SW480 (cell line): ENCODE results near the gene R3HDM4.
"Not testable (repeated sequence)": the region's sequence is repeated elsewhere in the genome, so short reads cannot be mapped to it uniquely, and the experiment has no call there.

Source experiments
- DNase-seq: peaks from one replicate; pipeline ENCODE4 v3.0.0-alpha.2; 2016; ENCODE audit warnings: low spot score

R3HDM4 gene

DNA sequence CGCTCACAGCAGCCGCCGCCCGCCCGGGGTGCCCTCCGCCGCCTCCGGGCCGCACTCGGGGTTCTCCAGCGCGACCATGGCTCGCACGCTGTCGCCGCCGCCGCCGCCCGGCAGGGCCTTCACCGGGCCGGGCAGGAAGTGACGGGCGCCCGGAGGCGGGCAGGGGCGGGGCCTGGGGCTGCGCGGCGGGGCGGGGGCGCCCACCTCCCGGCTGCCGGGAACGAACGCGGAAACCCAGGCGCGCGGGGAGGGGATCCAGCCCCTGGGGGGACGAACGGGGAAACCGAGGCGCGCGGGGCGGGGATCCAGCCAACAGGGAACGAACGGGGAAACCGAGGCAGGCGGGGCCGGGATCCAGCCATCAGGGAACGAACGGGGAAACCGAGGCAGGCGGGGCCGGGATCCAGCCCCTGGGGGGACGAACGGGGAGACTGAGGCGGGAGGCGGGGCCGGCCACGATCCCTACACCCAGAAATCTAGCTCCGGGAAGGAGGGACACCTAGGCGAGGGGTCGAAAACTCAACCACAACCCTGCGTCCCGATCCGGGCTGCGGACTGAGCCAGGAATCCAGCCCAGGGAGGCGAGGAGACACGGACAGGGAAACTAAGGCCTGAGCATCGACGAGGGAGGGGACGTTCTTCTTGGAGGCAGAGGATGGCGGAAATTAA, at the start of gene R3HDM4:
R3HDM4 (minus strand) TSS at position 140 of the 669 bp plus-strand sequence; CDS start at position 78, 62 bp downstream.
- DNase-seq = peak; percentile 42

DNA sequence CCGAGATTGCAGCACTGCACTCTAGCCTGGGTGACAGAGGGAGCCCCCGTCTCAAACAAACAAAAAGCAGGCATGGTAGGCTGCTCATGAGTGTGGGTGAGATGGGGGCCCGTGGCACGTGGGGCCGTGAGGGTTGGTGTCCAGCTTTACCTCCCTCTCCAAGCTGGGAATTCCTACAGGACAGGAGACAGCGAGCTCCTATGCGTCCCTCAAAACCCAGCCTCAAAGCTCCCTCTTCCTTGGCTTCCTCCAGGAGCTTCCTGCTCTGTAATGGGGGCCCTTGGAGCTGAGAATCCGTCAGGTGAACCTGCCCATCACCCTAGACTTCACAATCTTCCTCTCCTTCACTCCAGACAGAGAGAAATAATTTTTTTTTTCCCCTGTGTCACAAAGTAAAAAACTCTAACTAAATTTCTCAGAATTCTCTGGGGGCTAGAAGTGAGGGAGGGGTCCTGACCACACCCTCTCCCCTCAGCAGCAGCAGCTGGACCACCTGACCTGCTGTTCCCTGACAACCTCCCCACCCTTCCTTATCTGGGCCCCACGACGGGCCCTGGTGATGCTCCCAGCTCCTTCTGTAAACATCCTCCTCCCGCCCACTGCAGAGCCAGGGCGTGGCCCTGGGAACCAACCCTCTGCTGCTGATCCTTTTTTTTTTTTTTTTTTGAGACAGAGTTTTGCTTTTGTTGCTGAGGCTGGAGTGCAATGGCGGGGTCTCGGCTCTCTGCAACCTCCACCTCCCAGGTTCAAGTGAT, 49.0 kb upstream of the R3HDM4 start:
- no peak for DNase-seq

DNA sequence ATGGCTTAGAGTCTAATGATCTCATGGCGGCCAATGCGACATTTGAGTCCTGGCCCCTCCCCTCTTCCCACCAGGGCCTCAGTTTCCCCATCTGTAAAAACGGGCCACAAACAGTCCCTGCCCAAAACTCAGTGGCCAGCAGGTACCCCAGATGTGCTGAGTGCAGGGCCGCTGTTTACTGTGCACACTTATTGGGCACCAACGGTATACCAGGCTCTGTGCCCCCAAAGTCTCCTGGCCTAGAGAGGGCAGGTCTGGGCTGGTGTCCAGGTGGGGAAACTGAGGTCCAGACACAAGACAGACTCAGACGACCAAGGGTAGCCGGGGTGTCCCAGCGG, 47.6 kb upstream of the R3HDM4 start:
- DNase-seq = no peak

DNA sequence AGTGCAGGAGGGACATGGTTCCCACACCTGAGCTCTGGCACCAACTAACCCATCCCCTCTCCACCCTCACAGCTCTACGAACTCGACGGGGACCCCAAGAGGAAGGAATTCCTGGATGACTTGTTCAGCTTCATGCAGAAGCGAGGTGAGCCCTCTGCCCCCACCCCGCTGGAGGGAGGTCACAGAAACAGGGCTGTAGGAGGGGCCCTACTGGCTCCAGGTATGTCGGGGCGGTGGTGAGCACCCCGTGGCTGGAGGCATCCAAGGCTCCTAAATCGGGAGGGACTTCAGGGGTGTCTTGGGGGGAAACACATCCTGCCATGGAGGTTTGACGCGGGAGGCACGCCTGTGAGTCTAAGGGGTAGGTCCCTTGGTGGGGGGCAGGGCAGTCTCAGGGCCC, 47.0 kb upstream of the R3HDM4 start:
- DNase-seq = no peak

DNA sequence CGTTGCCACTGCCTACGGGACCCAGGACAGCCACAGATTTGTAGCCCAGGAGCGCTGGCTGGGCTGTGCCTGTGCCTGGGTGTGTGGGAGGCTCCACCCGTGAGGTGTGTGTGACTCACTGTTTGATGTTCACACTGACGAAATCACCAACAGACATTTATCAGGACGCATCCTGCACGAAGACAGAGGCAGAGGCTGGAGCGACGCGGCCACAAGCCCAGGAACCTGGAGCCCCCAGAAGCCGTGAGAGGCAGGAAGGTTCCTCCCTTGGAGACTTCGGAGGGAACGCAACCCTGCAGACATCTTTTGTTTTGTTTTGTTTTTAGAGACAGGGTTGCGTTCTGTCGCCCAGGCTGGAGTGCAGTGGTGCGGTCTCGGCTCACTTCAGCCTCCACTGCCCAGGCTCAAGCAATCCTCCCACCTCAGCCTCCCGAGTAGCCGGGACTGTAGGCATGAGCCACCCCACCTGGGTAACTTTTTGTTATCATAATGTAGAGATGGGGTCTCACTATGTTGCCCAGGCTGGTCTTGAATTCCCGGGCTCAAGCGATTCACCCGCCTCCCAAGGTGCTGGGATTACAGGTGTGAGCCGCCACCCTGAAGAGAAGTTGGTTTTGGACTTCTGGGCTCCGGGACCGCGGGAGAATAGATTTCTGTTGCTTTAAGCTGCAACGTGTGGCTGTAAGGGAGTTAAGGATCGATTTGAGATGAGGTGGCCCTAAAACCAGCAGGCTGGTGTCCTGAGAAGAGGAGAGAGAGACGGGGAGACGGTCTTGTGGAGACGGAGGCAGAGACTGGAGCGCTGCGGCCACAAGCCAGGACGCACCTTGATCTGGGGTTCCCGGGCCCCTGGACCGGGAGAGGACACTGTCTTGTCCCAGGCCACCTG, 46.2 kb upstream of the R3HDM4 start:
- peak; percentile 68 for DNase-seq

DNA sequence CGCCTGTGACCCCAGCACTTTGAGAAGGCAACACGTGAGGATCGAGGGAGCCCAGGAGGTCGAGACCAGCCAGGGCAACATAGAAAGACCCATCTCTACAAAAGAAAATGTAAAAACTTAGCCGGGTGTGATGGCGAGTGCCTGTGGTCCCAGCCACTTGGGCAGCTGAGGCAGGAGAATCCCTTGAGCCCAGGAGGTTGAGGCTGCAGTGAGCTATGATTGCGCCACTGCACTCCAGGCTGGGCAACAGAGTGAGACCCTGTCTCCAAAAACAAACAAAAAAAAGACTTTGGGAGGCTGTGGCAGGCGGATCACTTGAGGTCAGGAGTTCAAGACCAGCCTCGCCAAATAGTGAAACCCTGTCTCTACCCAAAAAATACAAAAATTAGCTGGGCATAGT, 44.6 kb upstream of the R3HDM4 start:
- not testable (repeated sequence) for DNase-seq

DNA sequence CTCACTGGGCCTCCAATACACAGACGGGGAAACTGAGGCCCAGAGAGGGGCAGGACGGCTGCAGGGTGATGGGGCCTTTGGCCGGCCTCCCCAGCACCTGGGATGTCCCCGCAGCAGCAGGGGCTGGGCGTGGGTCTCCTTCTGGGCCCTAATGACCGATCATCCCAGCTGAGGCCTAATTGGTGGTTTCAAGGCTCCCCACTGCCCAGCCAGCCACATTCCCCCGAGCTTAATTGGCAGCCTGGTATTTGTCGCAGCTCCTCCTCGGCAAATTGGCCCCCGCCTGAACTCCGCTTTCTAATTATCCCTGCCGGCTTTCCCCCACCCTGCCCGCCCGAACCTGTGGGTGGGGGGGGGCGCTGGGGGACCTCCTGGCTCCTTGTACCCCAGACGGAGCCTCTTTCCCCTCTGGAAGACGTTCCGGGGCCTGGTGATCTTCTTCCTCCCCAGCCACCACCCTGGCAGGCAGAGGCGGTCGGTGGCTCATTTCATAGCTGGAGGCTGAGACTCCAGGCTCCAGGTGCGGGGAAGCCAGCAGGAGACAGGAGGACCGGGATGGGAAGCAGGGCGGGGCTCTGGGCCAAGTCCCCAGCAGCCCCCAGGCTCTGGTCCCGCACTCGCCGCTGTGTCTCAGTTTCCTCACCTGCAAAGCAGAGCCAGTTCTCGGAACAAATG, 43.9 kb upstream of the R3HDM4 start:
- DNase-seq = no peak

DNA sequence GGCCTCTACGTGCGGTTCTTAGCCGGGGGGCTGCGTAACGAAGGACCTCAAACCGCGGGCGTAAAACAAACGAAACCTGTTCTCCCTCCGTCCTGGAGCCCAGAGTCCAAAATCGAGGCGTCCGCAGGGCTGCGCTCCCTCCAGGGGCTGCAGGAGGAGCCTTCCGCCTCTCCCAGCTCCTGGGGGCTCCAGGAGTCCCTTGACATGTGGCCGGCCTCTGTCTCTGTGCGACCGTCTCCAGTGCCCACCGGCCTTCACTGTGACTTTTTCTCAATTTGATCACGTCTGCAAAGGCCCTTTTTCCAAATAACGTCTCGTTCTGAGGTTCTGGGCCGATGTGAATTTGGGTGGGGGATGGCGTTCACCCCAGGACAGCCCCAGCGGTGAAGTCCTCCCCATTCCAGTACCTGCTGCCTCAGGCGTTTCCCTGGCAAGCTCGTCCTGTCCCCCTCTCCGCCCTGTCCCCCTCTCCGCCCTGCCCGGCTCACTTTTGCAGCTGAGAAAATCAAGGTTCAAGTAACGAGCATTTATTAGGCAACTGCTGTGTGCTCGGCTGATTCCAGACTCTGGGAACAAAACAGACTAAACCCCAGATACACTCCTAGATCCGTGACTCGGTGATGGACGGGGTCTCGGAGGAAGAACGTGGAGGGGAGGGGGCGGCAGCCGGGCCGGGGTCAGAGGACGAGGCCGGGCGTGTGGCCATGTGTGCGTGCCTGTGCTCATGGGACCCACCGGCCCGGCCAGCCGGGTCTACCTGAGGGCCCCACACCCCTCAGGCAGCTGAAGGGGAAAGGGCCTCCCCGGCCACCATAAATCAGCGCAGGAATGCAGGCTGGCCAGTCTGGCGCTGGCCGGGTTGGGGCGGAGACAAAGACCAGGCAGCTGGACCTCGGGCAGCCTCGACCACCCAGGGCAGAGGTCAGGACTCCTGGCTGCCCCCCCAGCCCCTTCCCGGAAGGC, 43.1 kb upstream of the R3HDM4 start:
- DNase-seq = no peak

DNA sequence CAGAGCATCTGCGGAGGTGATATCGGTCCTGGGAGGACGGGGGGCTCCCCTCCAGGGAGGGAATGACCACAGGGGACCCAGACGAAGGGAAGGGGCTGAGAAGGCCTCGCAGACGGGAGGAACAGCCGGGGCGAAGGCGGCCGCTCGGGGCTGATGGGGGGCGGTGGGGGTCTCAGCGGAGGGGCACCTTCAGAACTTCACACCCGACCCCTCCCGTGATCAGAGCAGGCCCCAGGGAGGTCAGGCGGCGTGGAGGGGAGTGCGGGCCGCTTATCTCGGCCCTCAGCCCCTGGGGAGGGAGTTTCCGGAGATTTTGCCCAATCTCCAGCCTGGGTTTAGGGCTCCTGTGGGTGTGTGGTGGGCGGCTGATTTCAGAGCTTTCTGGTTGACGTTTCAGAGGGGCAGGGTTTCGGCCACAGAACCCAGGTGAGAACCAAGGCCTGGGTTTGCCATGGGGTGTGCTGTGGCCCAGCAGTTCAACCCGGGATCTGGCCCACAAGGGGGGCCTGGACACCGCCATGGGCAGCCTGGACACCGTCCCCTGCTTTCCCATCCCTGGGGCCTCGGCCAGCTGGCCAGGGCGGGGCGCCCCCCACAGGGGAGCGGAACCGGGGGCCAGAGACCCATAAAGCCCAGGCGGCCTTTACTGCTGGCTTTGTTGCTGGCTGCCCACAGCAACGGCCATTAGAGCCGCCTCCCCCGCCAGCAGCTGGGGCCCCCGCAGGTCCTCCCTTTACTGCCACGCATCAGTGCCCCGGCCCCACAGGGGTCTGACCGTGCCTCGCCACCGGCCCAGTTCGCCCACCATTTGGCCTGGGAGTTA, 41.9 kb upstream of the R3HDM4 start:
- no peak for DNase-seq

DNA sequence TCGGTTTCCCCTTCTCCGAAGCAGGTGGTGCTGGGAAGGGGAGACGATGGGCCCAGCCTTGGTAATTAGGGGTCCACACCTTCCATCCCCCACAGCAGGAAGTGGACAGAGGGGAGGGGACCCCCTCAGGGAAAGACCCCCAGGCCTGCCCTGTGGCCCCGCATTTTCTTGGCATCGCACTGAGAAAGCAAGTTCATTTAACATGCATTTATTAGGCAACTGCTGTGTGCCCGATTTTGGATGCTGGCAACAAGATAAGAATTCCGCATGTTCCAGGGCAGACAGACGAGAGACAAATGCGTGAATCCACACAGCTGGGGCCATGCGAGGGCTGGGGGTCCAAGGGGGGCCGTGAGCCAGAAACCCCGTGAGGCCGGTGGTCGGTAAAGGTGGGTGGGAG, 41.3 kb upstream of the R3HDM4 start:
- DNase-seq = no peak

DNA sequence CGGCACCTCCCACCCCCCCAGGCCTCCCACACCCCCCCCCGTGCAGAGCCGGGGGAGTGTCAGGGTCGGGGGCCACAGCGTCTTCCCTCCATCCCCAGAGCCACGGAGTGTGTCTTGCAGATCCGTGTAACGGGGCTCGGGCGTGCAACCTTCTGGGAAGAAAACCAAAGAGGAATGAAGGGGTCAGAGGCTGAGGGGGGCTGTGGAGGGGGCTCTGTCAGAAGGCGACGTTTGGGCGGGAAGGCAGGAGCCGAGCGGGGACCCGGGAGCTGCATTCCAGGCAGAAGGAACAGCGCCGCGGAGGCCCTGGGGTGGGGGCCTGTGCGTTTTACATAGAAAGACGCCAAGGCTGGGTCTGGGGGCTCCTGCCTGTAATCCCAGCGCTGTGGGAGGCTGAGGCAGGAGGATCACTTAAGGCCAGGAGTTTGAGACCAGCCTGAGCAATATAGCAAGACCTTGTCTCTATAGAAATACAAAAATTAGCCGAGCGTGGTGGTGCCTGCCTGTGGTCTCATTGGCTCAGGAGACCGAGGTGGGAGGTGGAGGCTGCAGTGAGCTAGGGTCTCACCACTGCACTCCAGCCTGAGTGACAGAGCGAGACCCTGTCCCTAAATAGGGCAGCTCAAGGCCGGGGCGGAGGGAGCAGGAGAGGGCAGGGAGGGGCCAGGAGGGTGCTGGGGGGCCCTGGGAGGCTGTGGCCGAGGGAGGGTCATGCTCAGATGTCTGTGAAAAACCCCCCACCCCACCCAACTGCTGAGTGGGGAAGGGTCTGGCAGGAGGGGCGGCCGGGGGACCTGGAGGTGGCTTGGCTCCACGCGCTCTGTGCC, 40.6 kb upstream of the R3HDM4 start:
- no peak for DNase-seq

DNA sequence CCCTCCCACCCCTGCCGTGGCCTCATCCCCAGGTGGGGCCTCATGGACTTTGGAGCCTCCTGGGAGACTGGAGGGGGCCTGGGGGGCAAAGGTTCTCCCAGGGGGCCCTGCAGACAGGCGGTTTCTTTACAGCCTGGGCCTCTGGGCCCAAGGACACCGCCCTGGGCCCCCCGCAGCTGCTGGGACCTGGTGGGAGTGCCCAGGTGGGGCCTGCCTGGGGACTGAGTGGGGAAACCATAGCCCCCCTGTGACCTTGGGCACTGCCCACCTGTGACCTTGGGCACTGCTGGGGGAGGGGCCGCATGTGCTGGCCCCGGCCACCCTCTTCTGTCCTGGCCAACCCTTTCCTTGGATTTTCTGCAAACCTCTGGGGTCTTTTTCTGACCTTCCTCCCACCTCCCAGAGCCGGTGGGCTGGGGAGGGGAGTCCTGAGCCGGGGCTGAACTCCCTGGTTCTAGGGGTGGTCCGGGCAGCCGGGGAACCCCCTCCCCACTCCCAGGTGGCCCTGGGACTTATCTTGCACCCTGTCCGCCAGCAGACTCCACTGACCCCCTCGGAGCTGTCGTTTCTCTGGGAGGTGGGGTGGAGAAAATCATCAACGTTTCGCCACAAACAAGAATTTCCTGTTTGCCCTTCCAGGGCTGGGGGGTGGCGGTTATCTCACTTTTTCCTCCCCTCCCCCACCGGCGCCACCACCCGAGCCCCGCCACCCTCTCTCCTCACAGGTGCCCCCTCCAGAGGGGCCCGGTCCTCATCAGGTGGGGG, 39.8 kb upstream of the R3HDM4 start:
- no peak for DNase-seq

DNA sequence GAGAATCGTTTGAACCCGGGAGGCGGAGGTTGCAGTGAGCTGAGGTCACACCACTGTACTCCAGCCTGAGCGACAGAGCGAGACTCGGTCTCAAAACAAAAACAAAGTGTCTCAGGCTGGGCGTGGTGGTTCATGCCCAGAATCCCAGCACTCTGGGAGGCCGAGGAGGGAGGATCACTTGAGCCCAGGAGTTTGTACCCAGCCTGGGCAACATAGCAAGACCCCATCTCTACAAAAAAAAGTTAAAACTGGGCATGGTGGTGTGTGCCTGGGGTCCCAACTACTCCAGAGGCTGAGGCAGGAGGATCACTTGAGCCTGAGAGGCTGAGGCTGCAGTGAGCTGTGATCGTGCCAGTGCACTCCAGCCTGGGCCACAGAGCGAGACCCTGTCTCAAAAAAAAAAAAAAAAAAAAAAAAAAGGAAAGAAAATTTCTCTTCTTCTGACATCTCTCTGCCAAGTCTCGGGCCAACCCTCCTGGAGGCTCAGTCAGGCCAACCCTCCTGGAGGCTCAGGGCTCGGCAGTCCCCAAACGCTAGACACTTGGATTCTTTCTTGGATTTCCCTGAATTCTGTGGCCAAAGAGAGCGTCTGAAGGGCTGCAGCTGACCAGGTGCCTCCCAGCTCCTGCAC, 39.1 kb upstream of the R3HDM4 start:
- DNase-seq = no peak

DNA sequence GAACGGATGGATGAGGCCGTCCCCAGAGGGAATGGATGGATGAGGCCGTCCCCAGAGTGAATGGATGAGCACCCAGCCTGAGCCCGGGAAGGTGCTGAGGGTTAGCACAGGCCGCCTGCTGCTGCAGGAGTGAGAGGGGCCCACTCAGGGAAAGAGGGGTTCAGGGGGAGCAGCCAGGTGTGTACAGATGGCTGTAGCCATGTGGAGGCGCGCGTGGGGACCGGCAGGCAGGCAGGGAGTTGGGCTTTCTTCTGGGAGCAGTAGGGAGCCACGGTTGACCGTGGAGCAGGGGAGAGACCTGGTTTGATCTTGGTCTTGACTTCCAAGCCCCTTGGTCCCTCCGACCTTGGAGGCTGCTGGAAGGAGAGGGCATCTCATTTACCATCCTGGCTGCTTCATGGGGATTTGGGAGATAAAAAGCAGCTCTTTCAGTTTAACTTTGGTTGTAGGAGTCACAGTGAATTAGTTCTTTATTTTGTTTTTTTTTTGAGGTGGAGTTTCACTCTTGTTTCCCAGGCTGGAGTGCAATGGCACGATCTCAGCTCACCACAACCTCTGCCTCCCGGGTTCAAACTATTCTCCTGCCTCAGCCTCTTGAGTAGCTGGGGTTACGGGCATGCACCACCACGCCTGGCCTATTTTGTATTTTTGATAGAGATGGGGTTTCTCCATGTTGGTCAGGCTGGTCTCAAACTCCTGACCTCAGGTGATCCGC, 37.5 kb upstream of the R3HDM4 start:
- no peak for DNase-seq

DNA sequence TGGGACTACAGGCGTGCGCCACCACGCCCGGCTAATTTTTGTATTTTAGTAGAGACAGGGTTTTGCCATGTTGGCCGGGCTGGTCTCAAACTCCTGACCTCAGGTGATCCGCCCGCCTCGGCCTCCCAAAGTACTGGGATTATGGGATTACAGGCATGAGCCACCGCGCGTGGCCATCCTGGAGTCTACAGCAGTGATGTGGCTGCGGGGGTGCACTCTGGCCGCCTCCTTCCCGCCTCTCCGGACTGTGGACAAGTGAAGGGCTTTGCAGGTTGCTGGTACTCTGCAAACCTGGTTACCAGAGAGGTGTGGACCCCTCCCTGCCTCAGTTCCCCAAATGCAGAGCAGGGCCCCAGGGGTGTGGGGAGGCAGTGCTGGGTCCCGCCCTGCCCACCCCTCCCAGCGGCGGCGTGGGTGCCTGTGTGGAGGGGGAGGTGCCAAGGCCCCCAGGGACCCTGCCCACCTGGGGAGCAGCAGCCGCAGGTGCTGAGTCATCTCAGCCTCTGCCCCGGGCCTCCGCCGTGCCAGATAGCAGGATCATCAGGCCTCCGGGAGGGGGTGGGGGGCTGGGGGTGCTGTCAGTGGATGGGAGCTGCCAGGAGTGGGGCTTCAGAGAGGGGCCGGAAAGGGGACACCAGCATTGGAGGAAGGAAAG, 36.0 kb upstream of the R3HDM4 start:
- no peak for DNase-seq

DNA sequence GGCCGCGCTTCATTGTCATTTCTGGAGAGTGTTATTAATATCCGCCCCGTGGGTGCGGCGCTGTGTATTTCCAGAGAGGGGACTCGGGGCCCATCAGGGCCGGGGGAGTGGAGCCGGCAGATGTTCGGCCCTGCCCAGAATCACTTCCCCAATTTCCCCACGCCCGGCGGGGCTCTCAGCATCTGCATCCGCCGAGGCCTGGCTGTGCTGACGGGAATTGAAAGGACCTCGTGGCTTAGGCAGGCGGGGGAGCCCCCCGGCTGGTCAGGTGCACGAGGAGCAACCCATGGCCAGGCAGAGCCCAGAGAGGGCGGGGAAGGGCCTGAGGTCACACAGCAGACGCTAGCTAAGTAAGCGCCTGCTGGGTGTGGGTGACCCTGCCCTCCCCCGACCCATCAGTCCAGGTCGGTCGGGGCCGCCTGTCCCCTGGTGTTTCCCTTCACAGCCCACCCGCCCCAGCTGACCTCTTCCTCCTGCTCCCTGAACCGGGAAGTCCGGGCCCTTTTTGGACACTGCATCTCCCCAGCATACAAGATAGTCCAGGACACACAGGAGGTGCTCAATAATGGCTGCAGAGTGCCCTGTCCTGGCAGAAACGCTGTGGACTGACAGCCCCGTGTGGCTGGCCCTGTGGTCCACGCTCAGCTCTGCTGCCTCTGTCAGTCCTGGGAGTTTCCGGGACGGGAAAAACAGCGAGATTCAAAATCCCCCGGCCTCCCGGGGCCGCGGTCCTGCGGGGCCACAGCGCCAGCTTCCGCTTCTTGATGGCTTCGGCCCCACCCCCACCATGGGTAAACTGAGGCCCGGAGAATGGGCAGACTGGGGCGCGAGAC, 34.9 kb upstream of the R3HDM4 start:
- DNase-seq = no peak
